GM12878 (cell line): ENCODE measurements around the gene SLC4A1. TPM values are rescaled to one million over a fixed set of nuclear protein-coding genes. Genes with fewer than 3 reads are reported as not detected.

Experiments used
- ATAC-seq: fragments of 200-7000 bp; cut with Tn5 transposase; 3 replicates; pipeline ENCODE4 v1.9.1; 2020; ENCODE audit warnings: mild to moderate bottlenecking, moderate library complexity
- BruUV-seq: library from RNA; stranded (reverse); fragments of 400-500 nt; replicated peaks from 2 replicates; lab custom pipeline; 2021; lab: Mats Ljungman, UMichigan
- CTCF ChIA-PET: fragments of 300-600 bp; sonication (Branson Sonifier 250); formaldehyde crosslinking; extraction: SDS; loops from one replicate; lab custom pipeline; 2021; ENCODE audit warnings: inconsistent platforms; lab: Yijun Ruan, JAX
- POLR2A ChIA-PET: fragments of 350-600 bp; formaldehyde crosslinking; extraction: SDS; loops from one replicate; lab custom pipeline; 2021; ENCODE audit warnings: inconsistent platforms; lab: Charles Lee
- RAD21 ChIA-PET: fragments of 300-600 bp; sonication (Branson Sonifier 250); formaldehyde crosslinking; loops from one replicate; lab custom pipeline; 2023; ENCODE audit warnings: antibody characterized with exemption; ENCODE audit not compliant: unreplicated experiment; lab: Charles Lee
- SMC1A ChIA-PET: fragments of 300-600 bp; sonication (Branson Sonifier 250); formaldehyde crosslinking; loops from one replicate; lab custom pipeline; 2023; ENCODE audit not compliant: unreplicated experiment, uncharacterized antibody; lab: Charles Lee
- DNase-seq: peaks from one replicate; pipeline ENCODE4 v3.0.0-alpha.2; 2011; ENCODE audit warnings: low read depth, low spot score
- FAIRE-seq: peaks from 3 replicates; lab custom pipeline; 2011; peaks lifted over from hg19 to GRCh38; lab: Jason Lieb, UNC
- H2AFZ ChIP-seq: 2 replicates; pipeline ENCODE4 v1.6.0; 2011; ENCODE audit warnings: low read depth, low read length, control low read depth; ENCODE audit not compliant: control insufficient read depth
- H3K27ac ChIP-seq: 2 replicates; pipeline ENCODE4 v1.5.1; 2011; ENCODE audit warnings: control low read depth; ENCODE audit not compliant: control insufficient read depth, insufficient read depth
- H3K27me3 ChIP-seq, 2 experiments: replicated peaks in 1 of 2; 2 replicates each; pipeline versions ENCODE4 v1.6.0 to v1.6.1; 2011; ENCODE audit warnings: low read length in 1 of 2; ENCODE audit not compliant: control insufficient read depth in 2 of 2, insufficient read depth in 2 of 2
- H3K36me3 ChIP-seq, 2 experiments: 2 replicates each; pipeline ENCODE4 v1.5.1; 2011; ENCODE audit warnings: low read length in 1 of 2; ENCODE audit not compliant: control insufficient read depth in 2 of 2, insufficient read depth in 2 of 2
- H3K4me1 ChIP-seq: 2 replicates; pipeline ENCODE4 v1.6.1; 2011; ENCODE audit warnings: mild to moderate bottlenecking, low read length, moderate library complexity, mixed read lengths; ENCODE audit not compliant: control insufficient read depth, insufficient read depth
- H3K4me2 ChIP-seq: 2 replicates; pipeline ENCODE4 v1.6.0; 2011; ENCODE audit warnings: control low read depth; ENCODE audit not compliant: control insufficient read depth, insufficient read depth
- H3K4me3 ChIP-seq: fragments of 200-600 bp; sonication (generic); 2 replicates; pipeline ENCODE4 v1.5.1; 2016
- H3K79me2 ChIP-seq: 2 replicates; pipeline ENCODE4 v1.6.0; 2011; ENCODE audit warnings: low read length; ENCODE audit not compliant: control insufficient read depth, insufficient read depth
- H3K9ac ChIP-seq: 2 replicates; pipeline ENCODE4 v1.8.0; 2011; ENCODE audit warnings: low read length, control low read depth, mixed read lengths; ENCODE audit not compliant: control insufficient read depth, insufficient read depth
- H3K9me3 ChIP-seq: replicated peaks from 3 replicates; pipeline ENCODE4 v1.5.1; 2011; ENCODE audit warnings: mild to moderate bottlenecking, low read length; ENCODE audit not compliant: control insufficient read depth, insufficient read depth
- H4K20me1 ChIP-seq: 2 replicates; pipeline ENCODE4 v1.6.0; 2011; ENCODE audit not compliant: control insufficient read depth, insufficient read depth
- BHLHE40 ChIP-seq, 2 experiments: fragments of 450-650 bp in 1 of 2; IDR thresholded peaks; 2 replicates each; pipeline ENCODE4 v1.6.1; 2011 to 2017; ENCODE audit warnings: low read depth in 2 of 2, borderline replicate concordance in 1 of 2, improper control_type of control experiment in 1 of 2, low read length in 1 of 2, mild to moderate bottlenecking in 1 of 2
- CBX3 ChIP-seq: fragments of 200-600 bp; sonication (generic); IDR thresholded peaks from 2 replicates; pipeline ENCODE4 v1.6.1; 2016; ENCODE audit warnings: low read depth, borderline replicate concordance
- CTCF ChIP-seq, 3 experiments: IDR thresholded peaks in 2 of 3; conservative IDR thresholded peaks in 1 of 3; 2 replicates each; pipeline ENCODE4 v1.5.1; 2011; ENCODE audit warnings: low read depth in 3 of 3, low read length in 3 of 3, mild to moderate bottlenecking in 3 of 3, control low read depth in 2 of 3, moderate library complexity in 2 of 3, inconsistent platforms in 1 of 3, mixed read lengths in 1 of 3; ENCODE audit not compliant: control insufficient read depth in 2 of 3, insufficient read depth in 1 of 3; ENCODE audit errors: extremely low read depth in 1 of 3
- DPF2 ChIP-seq: fragments of 450-650 bp; IDR thresholded peaks from 2 replicates; pipeline ENCODE4 v1.6.1; 2017; ENCODE audit warnings: mild to moderate bottlenecking
- IKZF2 ChIP-seq, 2 experiments: fragments of 450-650 bp; IDR thresholded peaks; 2 replicates each; pipeline ENCODE4 v1.6.1; 2017; ENCODE audit warnings: mild to moderate bottlenecking in 2 of 2, moderate library complexity in 2 of 2
- MEF2B ChIP-seq: fragments of 450-650 bp; IDR thresholded peaks from 2 replicates; pipeline ENCODE4 v1.6.1; 2018; ENCODE audit warnings: mild to moderate bottlenecking, moderate library complexity; ENCODE audit not compliant: partially characterized antibody, poor library complexity, severe bottlenecking
- MTA3 ChIP-seq: IDR thresholded peaks from 2 replicates; pipeline ENCODE4 v1.6.1; 2012; ENCODE audit warnings: low read length, inconsistent platforms, borderline replicate concordance
- MYC ChIP-seq: IDR thresholded peaks from 2 replicates; pipeline ENCODE4 v1.6.1; 2011; ENCODE audit warnings: mild to moderate bottlenecking, low read length, moderate library complexity, inconsistent platforms; ENCODE audit not compliant: insufficient read depth, insufficient replicate concordance, insufficient read length, severe bottlenecking
- NFXL1 ChIP-seq: fragments of 450-650 bp; IDR thresholded peaks from 2 replicates; pipeline ENCODE4 v1.6.1; 2017; ENCODE audit warnings: antibody characterized with exemption, mild to moderate bottlenecking, borderline replicate concordance
- PKNOX1 ChIP-seq: fragments of 450-650 bp; IDR thresholded peaks from 2 replicates; pipeline ENCODE4 v1.6.1; 2016; ENCODE audit warnings: mild to moderate bottlenecking
- RELA ChIP-seq: fragments of 450-650 bp; IDR thresholded peaks from 2 replicates; pipeline ENCODE4 v1.8.0; 2014; ENCODE audit warnings: borderline replicate concordance; ENCODE audit not compliant: partially characterized antibody
- SMARCA5 ChIP-seq: fragments of 450-650 bp; IDR thresholded peaks from 2 replicates; pipeline ENCODE4 v1.6.1; 2017; ENCODE audit warnings: mild to moderate bottlenecking
- SREBF2 ChIP-seq: IDR thresholded peaks from 2 replicates; pipeline ENCODE4 v1.6.1; 2012; ENCODE audit warnings: mild to moderate bottlenecking, low read length
- TCF3 ChIP-seq: IDR thresholded peaks from 2 replicates; pipeline ENCODE4 v1.6.1; 2012; ENCODE audit warnings: low read depth, mild to moderate bottlenecking, low read length, borderline replicate concordance; ENCODE audit not compliant: insufficient read depth
- WGBS: methylation state at CpG from one replicate; pipeline ENCODE4 v1.1.6; 2016; ENCODE audit warnings: low lambda C conversion rate; ENCODE audit not compliant: insufficient replicate concordance, insufficient coverage; ENCODE audit errors: missing lambda C conversion rate; 5-methylcytosine and 5-hydroxymethylcytosine counted together
- in situ Hi-C: fragments of 300-500 bp; cut with MboI; formaldehyde crosslinking; loops from 9 replicates; pipeline ENCODE4 v1.14.3; 2018; ENCODE audit warnings: mixed read lengths
- intact Hi-C: fragments of 100-400 bp; cut with micrococcal nuclease; formaldehyde crosslinking; loops from one replicate; pipeline ENCODE4 v1.14.2; 2022; ENCODE audit not compliant: unreplicated experiment
- polyA plus RNA-seq, 11 experiments: library from polyadenylated mRNA; depleted of rRNA in 4 of 11; unstranded in 6 of 11; stranded (reverse) in 5 of 11; fragments of >200 nt; fragmentation: Nextera tagmentation in 4 of 11; fragmentation: Illumina TruSeq in 1 of 11; extraction: Ambion mirVana in 4 of 11; extraction: Trizol in 1 of 11; gene quantifications; 1 replicate in 1 of 11; 2 replicates in 10 of 11; pipeline versions ENCODE4 v1.2.1 to v1.2.3, GENCODE V29; 2011 to 2016; ENCODE audit warnings: inconsistent platforms in 2 of 11, missing spikeins in 2 of 11, low read depth in 1 of 11
- total RNA-seq, 4 experiments: library from RNA; depleted of rRNA in 3 of 4; stranded (reverse); fragments of >200 nt in 3 of 4; fragmentation: Illumina TruSeq in 1 of 4; extraction: Trizol in 1 of 4; gene quantifications; 2 replicates each; pipeline versions ENCODE4 v1.2.1 to v1.2.3, GENCODE V29; 2013 to 2021

The SLC4A1 gene
- total and polyA plus RNA-seq, 10 of the 15 experiments (the other 5 are each of a cell fraction or from before 2014, with no cell fraction given) = 0.03 TPM; not detected in 9

GRCh38 chr17:44219616-44220212 is 48.2 kb downstream of the SLC4A1 start, which contains the start of gene UBTF:
TSS of gene UBTF (minus strand) at chr17:44219675. CDS start at chr17:44218229, 1,446 bp downstream.
- in situ Hi-C loops (loop anchor here (25.0 kb wide), 1 partner anchor 293 kb away; the partner anchor contains the start of gene GPATCH8), intact Hi-C loops (loop anchor here (2.0 to 10.0 kb wide), 3 partner anchors 25 to 285 kb away; partner anchors contain the start of gene GPATCH8)
- FAIRE-seq = no peak

More at GRCh38 chr17:44219616-44220212, 48.2 kb downstream of the SLC4A1 start, which contains the start of gene UBTF:
- no peaks in the 10 kb centered on the region for H4K20me1 ChIP-seq
- peaks cover 20% of the 10 kb centered on the region for H3K4me1 ChIP-seq
- DNase-seq (no peak), ATAC-seq (peak; percentile 8)
- peak within 1 kb of the TSS; percentile 88 for H3K9ac ChIP-seq
- CTCF ChIA-PET = interaction anchor here (0.7 to 2.9 kb wide), 6 partner anchors 10 to 126 kb away, joined by 3 to 19 read pairs (median 9); no protein-coding TSS in a partner anchor
- H3K36me3 ChIP-seq = peaks cover 15 to 16% of the 10 kb centered on the region in 2 experiments
- H3K79me2 ChIP-seq = peaks cover 69% of the 10 kb centered on the region
- SMC1A ChIA-PET = no interaction called here
- no peaks in the 10 kb centered on the region for H3K9me3 ChIP-seq
- H3K4me3 ChIP-seq = peak within 1 kb of the TSS; percentile 98
- H3K27me3 ChIP-seq = no peaks in the 10 kb centered on the region
- peak within 1 kb of the TSS; percentile 36; the same call in 1 of the 2 replicates for H3K4me2 ChIP-seq
- BruUV-seq = no TSS peak
- WGBS = 1% methylated on average over 14 of the region's 76 CpGs
- peak within 1 kb of the TSS; percentile 17; the same call in 1 of the 2 replicates for H2AFZ ChIP-seq
- RAD21 ChIA-PET = interaction anchor here (0.6 to 2.8 kb wide), 7 partner anchors 10 to 489 kb away, joined by 3 to 16 read pairs (median 5); partner anchors contain the start of gene DBF4B
- peak within 1 kb of the TSS; percentile 91 for H3K27ac ChIP-seq
- TF ChIP-seq BHLHE40 (IDR thresholded peaks at IDR 0.05; ENCODE audit: borderline replicate concordance in 1 of 2, low read depth in 2 of 2, low read length in 1 of 2) = peak in 1 of 2 experiments; percentile 2; a peak in 1 of 4 replicates
- TF ChIP-seq SREBF2 = no peak
- TF ChIP-seq DPF2 = 0 out of 2 replicates have a peak, but pooled peaks have one; percentile 9
- peak; percentile 90; the same call in 1 of the 2 replicates for TF ChIP-seq NFXL1
- no peak for TF ChIP-seq MEF2B
- no peak for TF ChIP-seq PKNOX1
- no peak for TF ChIP-seq MYC
- no peak for TF ChIP-seq MTA3
- peak; percentile 22; the same call in 1 of the 2 replicates for TF ChIP-seq SMARCA5
- TF ChIP-seq RELA = no peak
- TF ChIP-seq TCF3 = no peak
- no peak for TF ChIP-seq IKZF2 (IDR thresholded peaks at IDR 0.05)
- TF ChIP-seq CBX3 = no peak
- peak in 1 of 3 experiments; percentile 5; a peak in 1 of 6 replicates for TF ChIP-seq CTCF (IDR thresholded peaks at IDR 0.05 in 2 of 3, conservative IDR thresholded peaks at IDR 0.05 in 1 of 3; ENCODE audit: control insufficient read depth in 2 of 3, extremely low read depth in 1 of 3, insufficient read depth in 1 of 3, low read depth in 3 of 3, low read length in 3 of 3)
- POLR2A ChIA-PET = interaction anchor here (0.6 to 1.3 kb wide), 5 partner anchors 10 to 812 kb away, joined by 3 to 6 read pairs (median 3); partner anchors contain the start of gene GRN
